Urinary bladder (tissue), 4 donors: Measurements from ENCODE around the gene MPPED1. TPM values are rescaled to one million over a fixed set of nuclear protein-coding genes. Genes with fewer than 3 reads are reported as not detected.
A peak's percentile ranks its signal among the peaks of the same experiment; 100 is the strongest.

Experiments
- DNase-seq: peaks from one replicate; pipeline ENCODE4 v3.0.0-alpha.2; 2015; ENCODE audit errors: extremely low spot score
- H3K27ac ChIP-seq: one replicate; pipeline ENCODE4 v1.5.1; 2013; ENCODE audit warnings: low read depth, mild to moderate bottlenecking, moderate library complexity
- H3K36me3 ChIP-seq: one replicate; pipeline ENCODE4 v1.6.1; 2013; ENCODE audit warnings: mild to moderate bottlenecking, moderate library complexity; ENCODE audit not compliant: insufficient read depth
- H3K4me1 ChIP-seq: one replicate; pipeline ENCODE4 v1.6.1; 2013; ENCODE audit warnings: mild to moderate bottlenecking, moderate library complexity; ENCODE audit not compliant: insufficient read depth
- H3K4me3 ChIP-seq: one replicate; pipeline ENCODE4 v1.5.1; 2013; ENCODE audit warnings: low read depth, low read length
- WGBS: extraction: QIAGEN DNeasy Blood & Tissue Kit; methylation state at CpG from one replicate; pipeline ENCODE4 v1.1.7; 2013; 5-methylcytosine and 5-hydroxymethylcytosine counted together
- polyA plus RNA-seq: library from polyadenylated mRNA; stranded (reverse); fragments of 200-250 nt; gene quantifications from one replicate; pipeline ENCODE4 v1.2.3, GENCODE V29; 2013
- total RNA-seq: library from RNA; depleted of rRNA; stranded (reverse); fragments of >200 nt; gene quantifications from one replicate; pipeline ENCODE4 v1.2.3, GENCODE V29; 2014
- donor health status: healthy with polysubstance abuse.
- donor health status: healthy.

The MPPED1 gene
- total RNA-seq (1.7 TPM), polyA plus RNA-seq (0.23 TPM)

- no peak for DNase-seq
- H3K4me3 ChIP-seq: peak within 1 kb of the TSS; percentile 41
- no peaks in the 10 kb centered on the region for H3K36me3 ChIP-seq
- WGBS: 2% methylated on average over 89 of the region's 95 CpGs
- H3K27ac ChIP-seq: no peak within 1 kb of the TSS
- H3K4me1 ChIP-seq: no peaks in the 10 kb centered on the region
Observed at GRCh38 chr22:43411869-43412807, at the start of gene MPPED1. TSS of gene MPPED1 (plus strand) at chr22:43412014. CDS start at chr22:43424986, 12,972 bp downstream.

- WGBS: 75% methylated on average over 27 of the region's 27 CpGs
- no peak for DNase-seq
- Histone ChIP-seq H3K36me3 (no peaks in the 10 kb centered on the region), H3K4me3 (no peak overlapping the region), H3K4me1 (no peaks in the 10 kb centered on the region), H3K27ac (no peak overlapping the region)
Observed at GRCh38 chr22:43363315-43364168, 48.3 kb upstream of the MPPED1 start.

GRCh38 chr22:43364169-43364435 lies 47.7 kb upstream of the MPPED1 start:
- no peak for DNase-seq
- Histone ChIP-seq H3K4me3 (no peak overlapping the region), H3K36me3 (no peaks in the 10 kb centered on the region), H3K27ac (no peak overlapping the region), H3K4me1 (no peaks in the 10 kb centered on the region)
- WGBS: 58% methylated on average over 8 of the region's 8 CpGs

- no peaks in the 10 kb centered on the region for H3K4me1 ChIP-seq
- DNase-seq: no peak
- H3K27ac ChIP-seq: no peak overlapping the region
- no peaks in the 10 kb centered on the region for H3K36me3 ChIP-seq
- WGBS: 91% methylated on average over 6 of the region's 6 CpGs
- H3K4me3 ChIP-seq: no peak overlapping the region
Observed at GRCh38 chr22:43365715-43366440, 45.9 kb upstream of the MPPED1 start.

GRCh38 chr22:43370036-43370435 lies 41.8 kb upstream of the MPPED1 start:
- Histone ChIP-seq H3K27ac (no peak overlapping the region), H3K4me1 (no peaks in the 10 kb centered on the region), H3K36me3 (no peaks in the 10 kb centered on the region), H3K4me3 (no peak overlapping the region)
- no peak for DNase-seq
- WGBS: 9% methylated on average over 9 of the region's 9 CpGs

- Histone ChIP-seq H3K36me3 (no peaks in the 10 kb centered on the region), H3K4me1 (no peaks in the 10 kb centered on the region), H3K4me3 (no peak overlapping the region), H3K27ac (no peak overlapping the region)
- DNase-seq: no peak
- WGBS: 70% methylated on average over 4 of the region's 4 CpGs
Observed at GRCh38 chr22:43375951-43376455, 35.8 kb upstream of the MPPED1 start.

GRCh38 chr22:43376765-43377547 lies 34.9 kb upstream of the MPPED1 start:
- Histone ChIP-seq H3K4me3 (no peak overlapping the region), H3K27ac (no peak overlapping the region), H3K36me3 (no peaks in the 10 kb centered on the region), H3K4me1 (no peaks in the 10 kb centered on the region)
- 37% methylated on average over 15 of the region's 15 CpGs for WGBS
- DNase-seq: no peak

- H3K27ac ChIP-seq: no peak overlapping the region
- H3K4me3 ChIP-seq: no peak overlapping the region
- no peaks in the 10 kb centered on the region for H3K4me1 ChIP-seq
- H3K36me3 ChIP-seq: no peaks in the 10 kb centered on the region
- 52% methylated on average over 10 of the region's 10 CpGs for WGBS
- DNase-seq: no peak
Observed at GRCh38 chr22:43377548-43377895, 34.3 kb upstream of the MPPED1 start.

GRCh38 chr22:43377896-43378704 lies 33.7 kb upstream of the MPPED1 start:
- WGBS: 34% methylated on average over 8 of the region's 8 CpGs
- Histone ChIP-seq H3K36me3 (no peaks in the 10 kb centered on the region), H3K4me3 (no peak overlapping the region), H3K27ac (no peak overlapping the region), H3K4me1 (no peaks in the 10 kb centered on the region)
- peak; percentile 13 for DNase-seq

GRCh38 chr22:43381693-43382092 lies 30.1 kb upstream of the MPPED1 start:
- no peaks in the 10 kb centered on the region for H3K36me3 ChIP-seq
- no peak for DNase-seq
- no peak overlapping the region for H3K4me3 ChIP-seq
- no peaks in the 10 kb centered on the region for H3K4me1 ChIP-seq
- no peak overlapping the region for H3K27ac ChIP-seq
- WGBS: 42% methylated on average over 6 of the region's 6 CpGs

- no peak for DNase-seq
- Histone ChIP-seq H3K4me1 (no peaks in the 10 kb centered on the region), H3K4me3 (no peak overlapping the region), H3K27ac (no peak overlapping the region), H3K36me3 (no peaks in the 10 kb centered on the region)
- 55% methylated on average over 5 of the region's 5 CpGs for WGBS
Observed at GRCh38 chr22:43384863-43385262, 27.0 kb upstream of the MPPED1 start.
